A673 (cell line): ENCODE data around the gene DNAJC1. TPM values are rescaled to one million over a fixed set of nuclear protein-coding genes. Genes with fewer than 3 reads are reported as not detected.

Source experiments
- BruUV-seq: library from RNA; stranded (reverse); fragments of 400-500 nt; replicated peaks from 2 replicates; lab custom pipeline; 2021; lab: Mats Ljungman, UMichigan
- CTCF ChIA-PET: fragments of 300-600 bp; sonication (Branson Sonifier 250); formaldehyde crosslinking; loops from one replicate; lab custom pipeline; 2022; ENCODE audit warnings: antibody characterized with exemption; lab: Charles Lee
- POLR2A ChIA-PET: fragments of 300-600 bp; sonication (Branson Sonifier 250); formaldehyde crosslinking; loops from one replicate; lab custom pipeline; 2022; ENCODE audit warnings: antibody characterized with exemption; ENCODE audit not compliant: low non-redundant PET; lab: Charles Lee
- DNase-seq: peaks from one replicate; pipeline ENCODE4 v3.0.0-alpha.2; 2015; ENCODE audit warnings: low spot score
- H3K27ac ChIP-seq: fragments of 200-600 bp; sonication (generic); 2 replicates; pipeline ENCODE4 v1.5.1; 2016; ENCODE audit warnings: mixed run types, low read depth, mild to moderate bottlenecking, mixed read lengths, antibody characterized with exemption, low read length; ENCODE audit not compliant: poor library complexity, severe bottlenecking
- H3K27me3 ChIP-seq: fragments of 200-600 bp; sonication (generic); replicated peaks from 2 replicates; pipeline ENCODE4 v1.6.1; 2017; ENCODE audit warnings: mixed run types, low read depth, mild to moderate bottlenecking, mixed read lengths, antibody characterized with exemption, low read length; ENCODE audit not compliant: insufficient read depth, poor library complexity
- H3K36me3 ChIP-seq: fragments of 200-600 bp; sonication (generic); 2 replicates; pipeline ENCODE4 v1.6.1; 2016; ENCODE audit warnings: mixed run types, mild to moderate bottlenecking, mixed read lengths, antibody characterized with exemption, low read length; ENCODE audit not compliant: insufficient read depth, poor library complexity, severe bottlenecking
- H3K4me1 ChIP-seq: fragments of 200-600 bp; sonication (generic); 2 replicates; pipeline ENCODE4 v1.6.1; 2017; ENCODE audit warnings: mixed run types, mild to moderate bottlenecking, mixed read lengths, antibody characterized with exemption, low read length; ENCODE audit not compliant: insufficient read depth, poor library complexity, severe bottlenecking
- H3K4me3 ChIP-seq: fragments of 200-600 bp; sonication (generic); 2 replicates; pipeline ENCODE4 v1.5.1; 2016; ENCODE audit warnings: low read depth, mixed run types, mild to moderate bottlenecking, mixed read lengths, low read length; ENCODE audit not compliant: poor library complexity, severe bottlenecking
- H3K9me3 ChIP-seq: fragments of 200-600 bp; sonication (generic); 2 replicates; pipeline ENCODE4 v1.6.1; 2016; ENCODE audit warnings: mixed run types, low read depth, mild to moderate bottlenecking, mixed read lengths, antibody characterized with exemption, low read length; ENCODE audit not compliant: poor library complexity, severe bottlenecking
- EZH2 ChIP-seq: fragments of 200-600 bp; sonication (generic); IDR thresholded peaks from 2 replicates; pipeline ENCODE4 v1.6.1; 2017; ENCODE audit warnings: borderline replicate concordance, low read depth, mild to moderate bottlenecking, mixed read lengths, antibody characterized with exemption, low read length; ENCODE audit not compliant: poor library complexity, severe bottlenecking
- intact Hi-C: fragments of 100-400 bp; cut with micrococcal nuclease; formaldehyde crosslinking; loops from one replicate; pipeline ENCODE4 v1.10.0; 2022; ENCODE audit not compliant: unreplicated experiment
- total RNA-seq: library from RNA; stranded (reverse); gene quantifications from 2 replicates; pipeline ENCODE4 v1.2.3, GENCODE V29; 2021
- TF ChIP-seq, protein P1 (sequence below): fragments of 300-800, 200-600 bp; sonication (generic); conservative IDR thresholded peaks from 2 replicates; pipeline ENCODE4 v1.5.1; 2017; ENCODE audit warnings: low read depth, mild to moderate bottlenecking, antibody characterized with exemption, low read length, moderate library complexity, mixed read lengths

Gene DNAJC1
- total RNA-seq, 1 experiment from 2014 or later: 21.2 TPM

GRCh38 chr10:21926949-21927348 is 76.6 kb downstream of the DNAJC1 start:
- H3K9me3 ChIP-seq: no peaks in the 10 kb centered on the region
- intact Hi-C loops: no loop called here
- DNase-seq: peak; percentile 90
- no TSS peak for BruUV-seq
- no peak overlapping the region for H3K27ac ChIP-seq
- H3K4me1 ChIP-seq: peaks cover 32% of the 10 kb centered on the region
- no peak overlapping the region for H3K4me3 ChIP-seq
- H3K27me3 ChIP-seq: no peaks in the 10 kb centered on the region
- TF ChIP-seq EZH2: no peak
- TF ChIP-seq, protein P1, sequence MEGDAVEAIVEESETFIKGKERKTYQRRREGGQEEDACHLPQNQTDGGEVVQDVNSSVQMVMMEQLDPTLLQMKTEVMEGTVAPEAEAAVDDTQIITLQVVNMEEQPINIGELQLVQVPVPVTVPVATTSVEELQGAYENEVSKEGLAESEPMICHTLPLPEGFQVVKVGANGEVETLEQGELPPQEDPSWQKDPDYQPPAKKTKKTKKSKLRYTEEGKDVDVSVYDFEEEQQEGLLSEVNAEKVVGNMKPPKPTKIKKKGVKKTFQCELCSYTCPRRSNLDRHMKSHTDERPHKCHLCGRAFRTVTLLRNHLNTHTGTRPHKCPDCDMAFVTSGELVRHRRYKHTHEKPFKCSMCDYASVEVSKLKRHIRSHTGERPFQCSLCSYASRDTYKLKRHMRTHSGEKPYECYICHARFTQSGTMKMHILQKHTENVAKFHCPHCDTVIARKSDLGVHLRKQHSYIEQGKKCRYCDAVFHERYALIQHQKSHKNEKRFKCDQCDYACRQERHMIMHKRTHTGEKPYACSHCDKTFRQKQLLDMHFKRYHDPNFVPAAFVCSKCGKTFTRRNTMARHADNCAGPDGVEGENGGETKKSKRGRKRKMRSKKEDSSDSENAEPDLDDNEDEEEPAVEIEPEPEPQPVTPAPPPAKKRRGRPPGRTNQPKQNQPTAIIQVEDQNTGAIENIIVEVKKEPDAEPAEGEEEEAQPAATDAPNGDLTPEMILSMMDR: no peak
- CTCF ChIA-PET: no interaction called here
- POLR2A ChIA-PET: no interaction called here
- no peaks in the 10 kb centered on the region for H3K36me3 ChIP-seq

GRCh38 chr10:21926358-21926925 is 77.1 kb downstream of the DNAJC1 start:
- CTCF ChIA-PET: no interaction called here
- Histone ChIP-seq H3K9me3 (no peaks in the 10 kb centered on the region), H3K27ac (no peak overlapping the region), H3K4me1 (peaks cover 32% of the 10 kb centered on the region), H3K36me3 (no peaks in the 10 kb centered on the region), H3K27me3 (no peaks in the 10 kb centered on the region), H3K4me3 (no peak overlapping the region)
- intact Hi-C loops: no loop called here
- TF ChIP-seq, protein P1: no peak
- no peak for TF ChIP-seq EZH2
- POLR2A ChIA-PET: no interaction called here
- no peak for DNase-seq
- no TSS peak for BruUV-seq

DNA sequence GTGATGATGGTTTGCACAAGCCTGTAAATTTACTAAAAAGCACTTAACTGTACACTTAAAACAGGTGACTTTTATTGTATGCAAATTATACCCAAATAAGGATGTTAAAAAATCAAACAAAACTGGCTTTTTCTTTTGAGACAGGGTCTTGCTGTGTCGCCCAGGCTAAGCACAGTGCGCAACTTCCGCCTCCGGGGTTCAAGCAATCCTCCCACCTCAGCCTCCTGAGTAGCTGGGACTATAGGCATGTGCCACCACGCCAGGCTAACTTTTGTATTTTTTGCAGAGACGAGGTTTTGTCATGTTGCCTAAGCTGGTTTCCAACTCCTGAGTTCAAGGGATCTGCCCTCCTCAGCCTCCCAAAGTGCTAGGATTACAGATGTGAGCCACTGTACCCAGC is 77.7 kb downstream of the DNAJC1 start:
- TF ChIP-seq EZH2: no peak
- TF ChIP-seq, protein P1: no peak
- no peaks in the 10 kb centered on the region for H3K36me3 ChIP-seq
- no peaks in the 10 kb centered on the region for H3K27me3 ChIP-seq
- BruUV-seq: no TSS peak
- CTCF ChIA-PET: no interaction called here
- H3K27ac ChIP-seq: no peak overlapping the region
- no peak overlapping the region for H3K4me3 ChIP-seq
- no peaks in the 10 kb centered on the region for H3K9me3 ChIP-seq
- H3K4me1 ChIP-seq: peaks cover 32% of the 10 kb centered on the region
- intact Hi-C loops: no loop called here
- POLR2A ChIA-PET: no interaction called here
- DNase-seq: no peak
